Mesodermal cell (in vitro differentiated cells): Measurements from ENCODE around the gene GABBR2.
"Not testable (repeated sequence)": the region's sequence is repeated elsewhere in the genome, so short reads cannot be mapped to it uniquely, and the experiment has no call there.

ENCODE experiments used
- H3K27ac ChIP-seq: 2 replicates; pipeline ENCODE4 v1.7.0; 2013; ENCODE audit warnings: mild to moderate bottlenecking, low read depth, low read length, moderate library complexity; ENCODE audit not compliant: severe bottlenecking
- H3K36me3 ChIP-seq: 2 replicates; pipeline ENCODE4 v1.7.1; 2013; ENCODE audit warnings: mild to moderate bottlenecking, low read length, moderate library complexity; ENCODE audit not compliant: control insufficient read depth, insufficient read depth
- H3K4me1 ChIP-seq: one replicate; pipeline ENCODE4 v1.7.1; 2013; ENCODE audit warnings: mild to moderate bottlenecking, low read length; ENCODE audit not compliant: insufficient read depth, control insufficient read depth, poor library complexity, severe bottlenecking
- H3K4me3 ChIP-seq: 2 replicates; pipeline ENCODE4 v1.7.0; 2013; ENCODE audit warnings: low read length, control low read depth, mild to moderate bottlenecking; ENCODE audit not compliant: insufficient read depth, poor library complexity, severe bottlenecking; ENCODE audit errors: extremely low read depth
- H3K9me3 ChIP-seq: 2 replicates; pipeline ENCODE4 v1.7.1; 2013; ENCODE audit warnings: mild to moderate bottlenecking, low read length, moderate library complexity; ENCODE audit not compliant: control insufficient read depth
- WGBS, 2 experiments: methylation state at CpG; one replicate each; pipeline ENCODE4 v1.1.5; 2013; ENCODE audit warnings: missing lambda C conversion rate in 2 of 2; ENCODE audit not compliant: insufficient coverage in 2 of 2; 5-methylcytosine and 5-hydroxymethylcytosine counted together

Gene GABBR2

DNA sequence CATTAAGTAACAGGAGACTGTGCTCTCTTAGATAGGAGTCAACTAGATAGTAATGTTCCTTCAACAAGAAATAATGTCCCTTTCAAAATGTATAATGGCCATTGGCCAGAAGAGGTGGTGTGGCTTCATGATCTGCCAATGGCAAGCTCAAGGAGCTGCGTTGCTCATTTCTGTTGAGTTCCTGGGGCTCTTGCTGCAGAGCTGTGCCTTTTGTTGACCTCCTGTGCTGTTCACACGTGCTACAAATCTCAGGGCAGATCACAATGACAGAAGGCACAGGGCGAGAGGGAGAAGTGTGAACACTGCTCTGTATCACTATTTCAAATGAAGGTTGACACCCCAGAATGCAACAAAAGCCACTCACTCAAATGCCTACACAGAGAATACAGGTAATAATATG, 437.3 kb downstream of the GABBR2 start:
- Histone ChIP-seq H3K36me3 (no peaks in the 10 kb centered on the region), H3K4me3 (no peak overlapping the region), H3K27ac (no peak overlapping the region), H3K4me1 (no peaks in the 10 kb centered on the region), H3K9me3 (no peaks in the 10 kb centered on the region)
- 49 to 54% methylated on average over 2 of the region's 3 CpGs for WGBS, 2 experiments

DNA sequence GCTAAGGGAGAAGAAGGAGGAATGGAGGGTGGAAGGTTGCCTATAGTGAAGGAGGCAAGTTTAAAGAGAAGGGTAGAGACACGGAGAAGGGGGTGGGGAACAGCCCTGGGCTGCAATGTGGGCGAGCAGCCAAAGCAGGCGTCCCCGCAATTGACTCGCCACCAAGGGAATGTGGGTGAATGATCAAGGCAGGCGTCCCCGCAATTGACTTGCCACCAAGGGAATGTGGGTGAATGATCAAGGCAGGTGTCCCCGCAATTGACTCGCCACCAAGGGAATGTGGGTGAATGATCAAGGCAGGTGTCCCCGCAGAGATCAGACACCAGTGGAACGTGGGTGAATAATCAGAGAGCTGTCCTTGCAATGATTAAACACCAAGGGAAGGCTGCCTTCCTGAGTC, 438.5 kb downstream of the GABBR2 start:
- not testable (repeated sequence) for H3K27ac ChIP-seq
- 86 to 93% methylated on average over 7 to 11 of the region's 11 CpGs for WGBS, 2 experiments

GRCh38 chr9:98269652-98270051, 439.1 kb downstream of the GABBR2 start:
- not testable (repeated sequence) for H3K36me3 ChIP-seq, H3K9me3 ChIP-seq, H3K4me1 ChIP-seq, H3K27ac ChIP-seq, H3K4me3 ChIP-seq
- WGBS, 2 experiments, result 50 to 52% methylated on average over 10 of the region's 10 CpGs

More for the DNA sequence above, 438.5 kb downstream of the GABBR2 start:
- H3K4me3 ChIP-seq, H3K36me3 ChIP-seq, H3K4me1 ChIP-seq, H3K9me3 ChIP-seq: not testable (repeated sequence)

DNA sequence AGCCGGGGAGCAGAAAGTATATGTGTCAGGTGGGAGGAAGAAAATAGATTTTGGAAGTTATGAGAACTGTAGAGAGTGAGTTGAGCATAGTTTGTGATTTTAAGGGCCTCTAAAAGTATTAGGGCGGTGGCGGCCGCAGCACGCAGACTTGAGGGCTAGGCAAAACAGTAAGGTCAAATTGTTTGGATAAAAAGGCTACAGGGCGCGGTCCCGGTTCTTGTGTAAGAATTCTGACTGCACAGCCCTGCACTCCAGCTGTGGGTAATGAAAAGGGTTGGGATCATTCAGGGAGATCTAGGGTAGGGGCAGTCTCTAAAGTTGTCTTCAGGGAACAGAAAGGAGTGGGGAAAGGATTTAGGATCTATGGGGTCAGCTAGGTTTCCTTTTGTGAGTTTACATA, 441.2 kb downstream of the GABBR2 start:
- 100% methylated on average over 4 to 6 of the region's 8 CpGs for WGBS, 2 experiments
- not testable (repeated sequence) for H3K27ac ChIP-seq, H3K4me3 ChIP-seq, H3K9me3 ChIP-seq, H3K36me3 ChIP-seq, H3K4me1 ChIP-seq

DNA sequence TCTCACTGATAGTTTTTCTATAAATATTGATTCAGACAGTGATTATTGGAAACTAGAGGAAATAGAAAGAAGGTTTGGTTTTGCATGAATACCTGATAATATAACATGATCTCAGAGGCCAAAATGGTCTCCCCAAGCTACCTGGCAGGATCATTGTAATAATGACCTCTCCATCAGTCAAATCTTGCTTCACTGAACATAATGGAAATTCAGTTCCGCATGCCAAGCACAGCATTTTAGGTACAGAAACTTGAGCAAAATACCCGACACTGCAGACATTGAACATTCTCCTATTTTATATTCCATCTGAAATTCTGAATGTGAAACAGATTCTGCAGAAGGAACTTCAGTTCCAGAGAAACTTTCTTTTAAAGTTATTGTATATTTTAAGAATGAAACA, 444.2 kb downstream of the GABBR2 start:
- 92% methylated on average over 2 of the region's 2 CpGs; no CpG with 5 or more reads in 1 of the 2 experiments for WGBS, 2 experiments
- Histone ChIP-seq H3K9me3 (no peaks in the 10 kb centered on the region), H3K4me1 (no peaks in the 10 kb centered on the region), H3K36me3 (no peaks in the 10 kb centered on the region), H3K27ac (no peak overlapping the region), H3K4me3 (no peak overlapping the region)

DNA sequence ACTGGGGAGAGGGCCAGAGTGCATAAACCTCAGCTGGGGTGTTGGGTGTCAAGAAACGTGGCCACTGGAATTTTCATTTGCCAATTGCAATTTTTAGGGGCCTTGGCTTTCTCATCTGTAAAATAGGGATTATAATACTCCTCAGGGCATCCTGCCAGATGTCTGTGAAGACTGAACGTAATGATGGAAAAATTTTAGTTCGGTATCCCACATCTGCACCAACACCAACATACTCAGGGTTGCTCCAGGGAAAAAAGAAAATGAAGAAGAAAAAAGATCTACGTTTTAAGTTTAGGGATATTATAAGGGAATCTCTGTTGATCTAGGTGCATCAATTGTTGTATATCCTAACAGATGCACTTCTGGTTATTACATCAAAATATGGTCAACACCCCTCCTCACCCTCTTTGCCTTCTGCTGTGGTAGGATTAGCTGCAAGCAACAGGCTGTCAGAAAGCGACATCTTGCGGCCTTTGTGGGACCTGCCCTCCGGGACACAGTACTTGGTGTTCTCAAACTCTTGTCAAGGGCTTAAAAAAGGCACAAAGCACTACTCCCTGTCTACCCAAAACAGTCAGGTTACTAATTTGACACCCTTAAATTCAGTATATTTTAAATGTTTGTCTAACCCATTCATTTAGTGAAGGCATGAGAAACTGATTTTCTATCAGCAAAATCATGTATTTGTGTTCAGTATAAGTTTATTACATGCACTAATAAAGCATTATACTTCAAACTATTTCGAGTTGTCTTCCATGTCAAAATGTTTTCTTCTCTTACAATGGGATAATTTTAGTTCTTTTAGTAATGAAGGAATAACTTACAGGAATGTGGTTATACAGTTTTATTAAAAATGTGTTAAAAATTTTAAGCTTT, 445.0 kb downstream of the GABBR2 start:
- H3K4me1 ChIP-seq, result no peaks in the 10 kb centered on the region
- 0 to 21% methylated on average over 3 to 4 of the region's 8 CpGs for WGBS, 2 experiments
- no peak overlapping the region for H3K4me3 ChIP-seq
- H3K9me3 ChIP-seq, result no peaks in the 10 kb centered on the region
- no peak overlapping the region for H3K27ac ChIP-seq
- H3K36me3 ChIP-seq, result no peaks in the 10 kb centered on the region

DNA sequence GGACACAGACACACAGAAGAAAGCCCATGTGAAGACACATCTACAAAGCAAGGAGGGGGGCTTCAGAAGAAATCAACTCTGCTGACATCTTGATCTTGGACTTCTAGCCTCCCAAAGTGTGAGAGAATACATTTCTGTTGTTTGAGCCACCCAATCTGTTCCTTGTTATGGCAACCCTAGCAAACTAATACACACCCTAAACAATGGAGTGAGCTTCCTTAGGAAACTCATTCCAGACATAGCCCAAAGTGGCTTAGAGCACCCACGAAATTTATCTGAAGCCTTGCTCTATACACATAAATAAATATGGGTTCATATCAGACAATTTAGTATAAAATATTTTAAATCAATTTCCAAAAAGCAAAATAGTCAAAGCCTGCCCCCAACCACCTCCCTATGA, 445.7 kb downstream of the GABBR2 start:
- no peaks in the 10 kb centered on the region for H3K4me1 ChIP-seq
- no peak overlapping the region for H3K4me3 ChIP-seq
- H3K27ac ChIP-seq, result no peak overlapping the region
- H3K36me3 ChIP-seq, result no peaks in the 10 kb centered on the region
- no CpG with 5 or more reads among the region's 1 CpG for WGBS, 2 experiments
- no peaks in the 10 kb centered on the region for H3K9me3 ChIP-seq

DNA sequence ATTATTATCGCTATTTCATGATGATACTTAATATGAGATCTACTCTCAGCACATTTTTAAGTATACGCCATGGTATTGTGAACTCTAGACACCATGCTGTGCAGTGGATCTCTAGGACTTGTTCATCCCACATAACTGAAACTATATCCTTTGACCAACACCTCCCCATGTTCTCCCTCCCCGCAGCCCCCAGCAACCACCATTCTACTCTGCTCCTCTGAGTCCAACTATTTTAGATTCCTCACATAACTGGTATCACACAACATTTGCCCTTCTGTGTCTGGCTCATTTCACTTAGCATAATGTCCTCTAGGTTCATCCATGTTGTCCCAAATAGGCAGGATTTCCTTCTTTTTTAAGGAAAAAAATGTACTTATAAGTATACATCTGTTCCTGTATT, 446.7 kb downstream of the GABBR2 start:
- WGBS, 2 experiments, result 95 to 100% methylated on average over 1 to 2 of the region's 3 CpGs
- no peaks in the 10 kb centered on the region for H3K9me3 ChIP-seq
- H3K36me3 ChIP-seq, result no peaks in the 10 kb centered on the region
- H3K4me1 ChIP-seq, result peaks cover 1% of the 10 kb centered on the region
- no peak overlapping the region for H3K27ac ChIP-seq
- no peak overlapping the region for H3K4me3 ChIP-seq

DNA sequence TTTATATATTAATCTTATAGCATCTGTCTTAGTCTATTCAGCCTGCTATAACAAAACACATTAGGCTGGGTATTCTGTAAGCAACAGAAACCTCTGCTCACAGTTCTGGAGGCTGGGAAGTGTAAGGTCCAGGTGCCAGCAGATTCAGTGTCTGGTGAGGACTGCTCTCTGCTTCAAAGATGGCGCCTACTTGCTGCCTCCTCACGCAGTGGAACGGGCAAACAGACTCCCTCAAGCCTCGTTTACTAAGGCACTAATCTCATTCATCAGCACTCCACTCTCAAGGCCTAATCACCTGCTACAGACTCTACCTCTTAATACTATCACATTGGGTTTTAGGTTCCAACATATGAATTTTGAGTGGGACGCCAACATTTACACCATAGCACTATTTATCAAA, 448.1 kb downstream of the GABBR2 start:
- Histone ChIP-seq H3K27ac (no peak overlapping the region), H3K9me3 (no peaks in the 10 kb centered on the region), H3K4me1 (peaks cover 6% of the 10 kb centered on the region), H3K36me3 (no peaks in the 10 kb centered on the region), H3K4me3 (no peak overlapping the region)
- 80 to 86% methylated on average over 1 to 2 of the region's 5 CpGs for WGBS, 2 experiments

DNA sequence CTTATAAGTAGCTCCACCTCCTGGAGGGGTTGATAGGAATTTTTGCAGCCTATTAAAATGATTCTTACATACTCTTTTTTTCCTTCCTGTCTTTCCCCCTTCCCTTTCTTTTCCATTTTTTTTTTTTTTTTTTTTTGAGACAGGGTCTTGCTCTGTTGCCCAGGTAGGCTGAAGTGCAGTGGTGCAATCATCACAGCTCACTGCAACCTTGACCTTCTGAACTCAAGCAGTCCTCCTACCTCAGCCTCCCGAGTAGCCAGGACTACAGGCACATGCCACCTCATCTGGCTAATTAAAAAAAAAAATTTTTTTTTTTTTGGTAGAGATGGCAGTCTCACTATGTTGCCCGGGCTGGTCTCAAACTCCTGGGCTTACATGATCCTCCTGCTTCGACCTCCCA, 448.9 kb downstream of the GABBR2 start:
- Histone ChIP-seq H3K4me1 (peaks cover 6% of the 10 kb centered on the region), H3K9me3 (no peaks in the 10 kb centered on the region), H3K27ac (no peak overlapping the region), H3K36me3 (no peaks in the 10 kb centered on the region), H3K4me3 (no peak overlapping the region)
- WGBS, 2 experiments, result 90 to 100% methylated on average over 2 of the region's 3 CpGs

GRCh38 chr9:98256756-98257155, 452.0 kb downstream of the GABBR2 start:
- Histone ChIP-seq H3K27ac (peak overlapping the region; percentile 95), H3K4me3 (peak overlapping the region; percentile 76), H3K4me1 (peaks cover 6% of the 10 kb centered on the region), H3K36me3 (no peaks in the 10 kb centered on the region), H3K9me3 (no peaks in the 10 kb centered on the region)
- 50 to 63% methylated on average over 1 to 2 of the region's 12 CpGs for WGBS, 2 experiments
